Activated CD4-positive, alpha-beta T cell treated with anti-CD3 and anti-CD28 coated beads for 4 hours (primary cell): ENCODE measurements around the gene IL3RA.
"Not testable (repeated sequence)": the region's sequence is repeated elsewhere in the genome, so short reads cannot be mapped to it uniquely, and the experiment has no call there.

Source experiments
- DNase-seq, 2 donors: peaks; one replicate each; pipeline ENCODE4 v3.0.0-alpha.2; 2020

The IL3RA gene

DNA sequence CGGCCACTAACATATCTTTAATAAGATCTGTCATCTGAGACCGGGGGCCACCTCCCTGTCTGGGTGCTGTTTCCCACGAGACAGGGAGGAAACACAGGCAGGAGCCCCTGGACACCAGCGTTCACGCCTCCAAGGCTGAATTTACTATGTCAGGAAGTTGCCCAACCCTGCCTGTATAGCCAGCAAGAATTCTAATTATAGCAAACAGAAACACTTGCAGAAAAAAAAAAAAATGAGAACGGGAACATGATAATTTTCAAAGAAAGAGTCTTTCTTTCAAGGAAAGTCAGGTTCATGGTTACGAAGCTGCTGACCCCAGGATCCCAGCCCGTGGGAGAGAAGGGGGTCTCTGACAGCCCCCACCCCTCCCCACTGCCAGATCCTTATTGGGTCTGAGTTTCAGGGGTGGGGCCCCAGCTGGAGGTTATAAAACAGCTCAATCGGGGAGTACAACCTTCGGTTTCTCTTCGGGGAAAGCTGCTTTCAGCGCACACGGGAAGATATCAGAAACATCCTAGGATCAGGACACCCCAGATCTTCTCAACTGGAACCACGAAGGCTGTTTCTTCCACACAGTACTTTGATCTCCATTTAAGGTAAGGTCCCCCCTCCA, at the start of gene IL3RA:
TSS of gene IL3RA (plus strand) at position 455 of the 613 bp plus-strand sequence. CDS start 4,981 bp downstream, outside the sequence.
- DNase-seq, result no peak

- DNase-seq, result no peak
These were observed 47.0 kb upstream of the IL3RA start for GRCh38 chrX:1289535-1289934.

DNA sequence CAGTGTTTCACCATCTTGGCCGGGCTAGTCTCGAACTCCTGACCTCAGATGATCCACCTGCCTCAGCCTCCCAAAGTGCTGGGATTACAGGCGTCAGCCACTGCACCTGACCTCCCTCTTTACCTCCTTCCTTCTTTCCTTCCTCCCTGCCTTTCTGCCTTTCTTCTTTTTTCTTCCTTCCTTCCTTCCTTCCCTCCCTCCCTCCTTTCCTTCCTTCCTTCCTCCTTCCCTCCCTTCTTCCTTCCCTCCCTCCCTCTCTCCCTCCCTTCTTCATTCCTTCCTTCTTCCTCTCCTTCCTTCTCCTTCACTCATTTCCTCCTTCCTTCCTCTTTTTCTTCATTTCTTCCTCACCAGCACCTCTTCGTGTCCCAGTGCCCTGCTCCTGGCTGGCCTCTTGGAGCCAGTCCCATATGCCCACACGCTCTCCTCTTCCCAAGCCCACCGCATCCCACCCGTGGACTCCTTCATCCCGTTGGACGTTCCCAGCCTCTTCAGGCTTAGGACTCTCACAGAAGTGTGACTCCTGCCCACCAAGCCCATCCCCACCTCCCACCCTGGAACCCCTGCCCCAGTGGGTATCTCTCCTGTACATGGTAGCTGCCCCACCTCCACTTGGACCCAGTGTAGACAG, 45.4 kb upstream of the IL3RA start:
- no peak for DNase-seq

- no peak for DNase-seq
These were observed 43.9 kb upstream of the IL3RA start for GRCh38 chrX:1292575-1293290.

GRCh38 chrX:1294301-1295067, 42.1 kb upstream of the IL3RA start:
- no peak for DNase-seq

DNA sequence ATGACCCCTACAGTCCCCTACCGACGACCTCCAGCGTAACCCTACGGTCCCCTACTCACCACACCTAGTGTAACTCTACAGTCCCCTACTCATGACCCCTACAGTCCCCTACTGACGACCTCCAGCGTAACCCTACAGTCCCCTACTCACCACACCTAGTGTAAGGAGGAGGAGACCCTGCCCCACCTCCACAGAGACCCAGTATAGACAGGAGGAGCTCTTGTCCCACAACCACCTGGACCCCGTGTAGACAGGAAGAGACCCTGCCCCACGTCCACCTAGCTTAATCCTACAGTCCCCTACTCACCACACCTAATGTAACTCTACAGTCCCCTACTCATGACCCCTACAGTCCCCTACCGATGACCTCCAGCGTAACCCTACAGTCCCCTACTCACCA, 41.0 kb upstream of the IL3RA start:
- DNase-seq, result no peak

- not testable (repeated sequence) for DNase-seq
These were observed 39.0 kb upstream of the IL3RA start for GRCh38 chrX:1297591-1297990.

DNA sequence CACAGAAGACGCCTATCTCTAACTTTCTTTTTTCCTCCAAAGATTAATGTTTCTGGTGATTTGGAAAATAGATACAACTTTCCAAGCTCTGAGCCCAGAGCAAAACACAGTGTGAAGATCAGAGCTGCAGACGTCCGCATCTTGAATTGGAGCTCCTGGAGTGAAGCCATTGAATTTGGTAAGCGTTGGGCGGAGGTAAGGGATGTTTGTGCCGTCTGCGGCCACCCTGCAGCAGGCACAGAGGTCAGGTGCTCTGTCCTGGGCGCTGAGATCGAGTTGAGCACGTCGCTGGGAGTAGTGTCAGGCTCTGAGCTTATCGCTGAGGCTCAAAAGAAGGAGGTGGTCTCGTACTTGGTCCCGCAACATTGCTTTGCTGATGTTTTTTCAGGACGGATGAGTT, 36.1 kb upstream of the IL3RA start:
- DNase-seq, result no peak

GRCh38 chrX:1305411-1305810, 31.2 kb upstream of the IL3RA start:
- no peak for DNase-seq

GRCh38 chrX:1306909-1307625, 29.5 kb upstream of the IL3RA start:
- DNase-seq, result no peak

- DNase-seq, result no peak
These were observed 28.8 kb upstream of the IL3RA start for GRCh38 chrX:1307626-1308340.

- no peak for DNase-seq
These were observed 28.1 kb upstream of the IL3RA start for GRCh38 chrX:1308476-1308875.

GRCh38 chrX:1308917-1309316, 27.7 kb upstream of the IL3RA start:
- DNase-seq, result not testable (repeated sequence)

GRCh38 chrX:1313788-1314187, 22.8 kb upstream of the IL3RA start:
- DNase-seq, result no peak

DNA sequence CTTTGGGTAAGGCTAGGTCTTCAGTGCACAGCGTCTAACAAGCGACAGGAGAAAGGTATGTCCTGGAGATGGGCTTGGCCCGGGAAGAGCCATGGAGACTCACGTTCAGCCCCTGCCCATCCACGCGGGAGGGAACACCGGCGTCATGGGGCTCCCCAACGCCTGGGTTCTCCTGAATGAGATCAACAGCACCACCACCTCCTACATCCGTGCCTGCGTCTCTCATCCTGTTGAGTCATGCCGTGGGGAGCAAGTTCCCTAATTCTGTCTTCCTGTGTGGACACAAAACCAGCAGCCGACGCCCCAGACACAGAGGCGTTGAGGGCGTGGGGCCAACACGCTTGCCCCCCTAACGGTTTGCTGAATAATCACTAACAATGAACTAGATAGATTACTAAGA, 20.1 kb upstream of the IL3RA start:
- DNase-seq, result peak; percentile 8 to 33

DNA sequence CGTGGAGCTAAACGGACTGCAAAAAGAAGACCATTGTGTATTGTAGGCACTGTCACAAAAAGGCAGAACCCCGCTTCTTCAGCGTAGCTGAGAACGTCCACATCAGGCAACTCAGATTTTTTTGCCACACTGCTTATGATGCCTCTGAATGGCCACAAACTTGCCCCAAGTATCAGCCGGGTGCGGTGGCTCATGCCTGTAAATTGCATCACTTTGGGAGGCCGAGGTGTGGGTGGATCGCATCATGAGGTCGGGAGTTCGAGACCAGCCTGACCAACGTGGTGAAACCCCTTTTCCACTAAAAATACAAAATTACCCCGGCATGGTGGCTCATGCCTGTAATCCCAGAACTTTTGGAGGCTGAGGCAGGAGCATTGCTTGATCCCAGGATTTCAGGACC, 14.9 kb upstream of the IL3RA start:
- DNase-seq, result no peak

GRCh38 chrX:1322393-1322792, 14.2 kb upstream of the IL3RA start:
- no peak for DNase-seq

DNA sequence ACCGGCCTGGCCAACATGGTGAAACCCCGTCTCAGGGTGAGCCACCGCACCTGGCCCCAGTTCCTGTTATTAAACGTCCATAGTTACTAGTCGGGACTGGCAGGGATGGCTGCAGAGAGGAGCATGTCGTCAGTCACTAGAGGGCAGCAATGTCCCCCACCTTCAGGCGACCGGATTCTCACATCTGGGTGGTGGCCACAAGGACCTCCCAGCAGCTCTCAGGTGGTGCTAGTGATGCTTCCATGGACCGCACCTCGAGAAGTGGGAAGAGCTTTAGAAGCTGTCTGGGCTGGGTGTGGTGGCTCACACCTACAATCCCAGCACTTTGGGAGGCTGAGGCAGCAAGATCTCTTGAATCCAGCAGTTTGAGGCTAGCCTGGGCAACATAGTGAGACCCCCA, 13.3 kb upstream of the IL3RA start:
- peak; percentile 38 to 53 for DNase-seq

- no peak for DNase-seq
These were observed 11.0 kb upstream of the IL3RA start for GRCh38 chrX:1325515-1326116.

DNA sequence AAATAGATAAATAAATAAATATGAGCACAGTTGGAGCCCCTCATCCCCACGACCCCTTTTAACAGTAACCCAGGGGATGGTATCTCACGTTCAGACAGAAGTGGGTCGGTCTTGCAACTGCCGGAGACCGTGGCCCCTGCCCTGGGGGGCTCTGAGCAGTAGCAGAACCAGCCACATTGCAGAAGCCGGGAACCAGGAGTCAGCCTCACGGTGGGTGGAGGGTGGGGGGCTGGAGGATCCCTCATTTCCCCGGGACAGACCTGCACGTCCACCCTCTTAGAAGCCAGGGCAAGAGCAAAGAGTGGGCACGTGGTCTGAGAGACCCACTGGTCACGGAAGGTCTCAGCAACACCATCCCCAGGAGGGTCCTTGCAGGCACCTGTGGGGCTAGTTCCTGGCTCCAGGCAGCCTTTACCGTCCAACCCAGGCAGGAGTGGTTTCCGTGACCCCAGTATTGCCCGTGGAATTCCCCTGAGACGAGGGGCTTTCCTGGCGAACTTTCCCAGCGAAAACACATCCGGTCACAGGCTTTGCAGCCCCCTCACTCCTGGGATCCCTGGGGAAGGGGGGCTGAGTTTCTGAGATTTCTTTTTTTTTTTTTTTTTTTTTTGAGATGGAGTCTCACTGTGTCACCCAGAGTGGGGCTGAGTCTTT, 8.8 kb upstream of the IL3RA start:
- no peak for DNase-seq

GRCh38 chrX:1330605-1331004, 6.0 kb upstream of the IL3RA start:
- no peak for DNase-seq
